K562 (cell line): ENCODE measurements around the gene SGSM2. TPM values are rescaled to one million over a fixed set of nuclear protein-coding genes. Genes with fewer than 3 reads are reported as not detected.

Source experiments
- ATAC-seq: fragments of 200-7000 bp; cut with Tn5 transposase; 3 replicates; pipeline ENCODE4 v1.9.1; 2020; ENCODE audit warnings: moderate library complexity
- BruUV-seq: library from RNA; stranded (reverse); fragments of 400-500 nt; replicated peaks from 2 replicates; lab custom pipeline; 2021; lab: Mats Ljungman, UMichigan
- CTCF ChIA-PET: fragments of 300-600 bp; formaldehyde crosslinking; extraction: SDS; loops from one replicate; lab custom pipeline; 2021; ENCODE audit warnings: low intra/inter-chr PET ratio; lab: Yijun Ruan, JAX
- POLR2A ChIA-PET: fragments of 300-600, 350-650 bp; sonication (Branson Sonifier 250); formaldehyde crosslinking; extraction: SDS; loops from one replicate; lab custom pipeline; 2021; ENCODE audit warnings: antibody characterized with exemption, inconsistent platforms; lab: Yijun Ruan, JAX
- DNase-seq, 4 experiments: peaks; one replicate each; pipeline versions ENCODE4 v3.0.0 to v3.0.0-alpha.2; 2011 to 2018; ENCODE audit warnings: low spot score in 3 of 4, mixed read lengths in 3 of 4; ENCODE audit errors: extremely low read depth in 1 of 4
- FAIRE-seq: peaks from 2 replicates; lab custom pipeline; 2011; peaks lifted over from hg19 to GRCh38; lab: Jason Lieb, UNC
- H2AFZ ChIP-seq: 2 replicates; pipeline ENCODE4 v1.6.0; 2011; ENCODE audit warnings: low read depth, low read length, control low read depth, inconsistent platforms
- H3K27ac ChIP-seq: fragments of 200-600 bp; 3 replicates; pipeline ENCODE4 v1.8.0; 2011; ENCODE audit warnings: low read depth, mild to moderate bottlenecking, control low read depth, inconsistent platforms, low read length, moderate library complexity, mixed read lengths; ENCODE audit errors: extremely low read depth
- H3K27me3 ChIP-seq, 2 experiments: fragments of 300-600 bp in 1 of 2; 2 replicates in 1 of 2; 3 replicates in 1 of 2; pipeline versions ENCODE4 v1.6.0 to v1.8.0; 2011; ENCODE audit warnings: inconsistent platforms in 2 of 2, low read length in 2 of 2, mild to moderate bottlenecking in 1 of 2, mixed read lengths in 1 of 2, moderate library complexity in 1 of 2; ENCODE audit not compliant: control insufficient read depth in 2 of 2, insufficient read depth in 2 of 2
- H3K36me3 ChIP-seq: fragments of 300-600 bp; 3 replicates; pipeline ENCODE4 v1.8.0; 2011; ENCODE audit warnings: mild to moderate bottlenecking, low read length, inconsistent platforms; ENCODE audit not compliant: control insufficient read depth, insufficient read depth
- H3K4me1 ChIP-seq, 2 experiments: fragments of 200-600 bp in 1 of 2; replicated peaks in 1 of 2; 2 replicates in 1 of 2; 3 replicates in 1 of 2; pipeline versions ENCODE4 v1.5.1 to v1.8.0; 2011; ENCODE audit warnings: inconsistent platforms in 2 of 2, low read length in 2 of 2, mild to moderate bottlenecking in 1 of 2, mixed read lengths in 1 of 2, moderate library complexity in 1 of 2; ENCODE audit not compliant: control insufficient read depth in 2 of 2, insufficient read depth in 2 of 2
- H3K4me2 ChIP-seq: 2 replicates; pipeline ENCODE4 v1.6.1; 2011; ENCODE audit warnings: low read length, control low read depth, inconsistent platforms, mixed read lengths; ENCODE audit not compliant: insufficient read depth
- H3K4me3 ChIP-seq: fragments of 200-600 bp; sonication (generic), shearing (Covaris generic); 2 replicates; pipeline ENCODE4 v1.5.1; 2016; ENCODE audit warnings: control low read depth, inconsistent platforms
- H3K79me2 ChIP-seq: fragments of 200-600 bp; 3 replicates; pipeline ENCODE4 v1.8.0; 2011; ENCODE audit warnings: low read length, inconsistent platforms; ENCODE audit not compliant: control insufficient read depth, insufficient read depth
- H3K9ac ChIP-seq, 2 experiments: 2 replicates each; pipeline versions ENCODE4 v1.6.0 to v1.6.1; 2011; ENCODE audit warnings: low read depth in 2 of 2, low read length in 2 of 2, control low read depth in 1 of 2, inconsistent platforms in 1 of 2, mild to moderate bottlenecking in 1 of 2, mixed read lengths in 1 of 2; ENCODE audit not compliant: insufficient read depth in 1 of 2
- H3K9me1 ChIP-seq: one replicate; pipeline ENCODE4 v1.6.0; 2011; ENCODE audit warnings: inconsistent platforms, mild to moderate bottlenecking, low read length, moderate library complexity; ENCODE audit not compliant: control insufficient read depth, insufficient read depth
- H3K9me3 ChIP-seq: replicated peaks from 2 replicates; pipeline ENCODE4 v1.5.1; 2011; ENCODE audit warnings: low read depth, low read length, inconsistent platforms; ENCODE audit not compliant: control insufficient read depth, insufficient read depth
- H4K20me1 ChIP-seq: replicated peaks from 2 replicates; pipeline ENCODE4 v1.6.1; 2011; ENCODE audit warnings: low read length, inconsistent platforms, mixed read lengths; ENCODE audit not compliant: control insufficient read depth, insufficient read depth
- BRF1 ChIP-seq: IDR thresholded peaks from 3 replicates; pipeline ENCODE4 v1.6.1; 2011; ENCODE audit warnings: borderline replicate concordance, mild to moderate bottlenecking; ENCODE audit not compliant: insufficient read length; ENCODE audit errors: extremely low read depth
- ETV5 ChIP-seq: sonication (generic); formaldehyde crosslinking; IDR thresholded peaks from 2 replicates; pipeline ENCODE4 v1.4.0; 2020; ENCODE audit warnings: low read depth, mild to moderate bottlenecking, missing genetic modification reagents
- JUN ChIP-seq, 2 experiments: sonication (generic) in 1 of 2; formaldehyde crosslinking in 1 of 2; IDR thresholded peaks; 2 replicates each; pipeline versions ENCODE4 v1.6.1 to v1.8.0; 2012 to 2022; ENCODE audit warnings: borderline replicate concordance in 2 of 2, mild to moderate bottlenecking in 2 of 2, improper control_type of control experiment in 1 of 2, low read depth in 1 of 2, low read length in 1 of 2, missing genetic modification reagents in 1 of 2
- PURB ChIP-seq: sonication (generic); formaldehyde crosslinking; IDR thresholded peaks from 2 replicates; pipeline ENCODE4 v1.9.0; 2021; ENCODE audit warnings: low read depth, mild to moderate bottlenecking, missing genetic modification reagents
- ZBTB34 ChIP-seq: fragments of 250-450 bp; sonication (Bioruptor Pico); IDR thresholded peaks from 2 replicates; pipeline ENCODE4 v1.8.0; 2021; ENCODE audit warnings: mild to moderate bottlenecking, moderate library complexity
- ZFP36 ChIP-seq: fragments of 150-350 bp; IDR thresholded peaks from 2 replicates; pipeline ENCODE4 v1.6.1; 2018; ENCODE audit warnings: low read length, low read depth; ENCODE audit not compliant: partially characterized antibody
- ZNF41 ChIP-seq: fragments of 250-450 bp; sonication (Bioruptor Pico); conservative IDR thresholded peaks from 2 replicates; pipeline ENCODE4 v1.4.0; 2020; ENCODE audit warnings: mild to moderate bottlenecking
- WGBS: fragments of 100-300 bp; shearing (Covaris generic); methylation state at CpG from one replicate; pipeline ENCODE4 v1.1.6; 2016; ENCODE audit warnings: low coverage, mixed read lengths; ENCODE audit not compliant: insufficient coverage; ENCODE audit errors: missing lambda C conversion rate; 5-methylcytosine and 5-hydroxymethylcytosine counted together
- in situ Hi-C: fragments of 300-500 bp; cut with MboI; formaldehyde crosslinking; loops from 4 replicates; pipeline ENCODE4 v1.15.0; 2018; ENCODE audit warnings: inconsistent platforms, mixed read lengths
- intact Hi-C: fragments of 100-400 bp; cut with micrococcal nuclease; formaldehyde crosslinking; loops from 2 replicates; pipeline ENCODE4 v1.14.2; 2022
- polyA plus RNA-seq, 8 experiments: library from polyadenylated mRNA; depleted of rRNA in 4 of 8; stranded (reverse) in 5 of 8; unstranded in 3 of 8; fragments of >200 nt; fragmentation: Nextera tagmentation in 2 of 8; fragmentation: Illumina TruSeq in 1 of 8; extraction: Ambion mirVana in 2 of 8; extraction: Trizol in 1 of 8; gene quantifications; 2 replicates each; pipeline versions ENCODE4 v1.2.1 to v1.2.3, GENCODE V29; 2011 to 2014; ENCODE audit warnings: inconsistent platforms in 1 of 8, missing spikeins in 1 of 8
- total RNA-seq, 7 experiments: library from RNA; depleted of rRNA in 6 of 7; stranded (reverse); fragments of >200 nt in 6 of 7; fragmentation: Illumina TruSeq in 2 of 7; extraction: Trizol in 2 of 7; gene quantifications; 2 replicates each; pipeline versions ENCODE4 v1.2.1 to v1.2.3, GENCODE V29; 2011 to 2021; ENCODE audit warnings: low replicate concordance in 1 of 7
- TF ChIP-seq, protein P1 (sequence below), 3 experiments: IDR thresholded peaks in 2 of 3; conservative IDR thresholded peaks in 1 of 3; 2 replicates each; pipeline ENCODE4 v1.5.1; 2011 to 2012; ENCODE audit warnings: low read length in 3 of 3, mild to moderate bottlenecking in 3 of 3, control low read depth in 2 of 3, improper control_type of control experiment in 1 of 3, inconsistent platforms in 1 of 3, low read depth in 1 of 3, mixed read lengths in 1 of 3, moderate library complexity in 1 of 3; ENCODE audit not compliant: insufficient read depth in 2 of 3

Gene SGSM2
- total and polyA plus RNA-seq, 9 of the 15 experiments (the other 6 are each of a cell fraction or from before 2014, with no cell fraction given): 0.20 to 26.3 (median 14.8) TPM

DNA sequence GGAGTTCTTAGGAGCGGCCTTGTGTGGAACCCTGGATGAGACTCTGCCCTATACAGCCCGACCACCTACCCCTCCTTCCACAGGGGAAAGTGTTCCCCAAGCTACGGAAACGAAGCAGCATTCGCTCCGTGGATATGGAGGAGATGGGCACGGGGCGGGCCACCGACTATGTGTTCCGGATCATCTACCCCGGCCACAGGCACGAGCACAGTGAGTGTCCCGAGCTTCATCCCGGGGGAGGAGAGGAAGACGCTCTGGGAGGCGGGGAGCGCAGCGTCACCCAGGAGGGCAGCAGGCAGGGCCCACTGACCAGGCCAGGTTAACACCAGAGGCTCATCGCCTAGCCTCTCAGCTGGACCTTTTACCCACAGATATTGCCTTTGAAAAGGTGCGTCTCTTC, 27.8 kb downstream of the SGSM2 start (continued):
- TF ChIP-seq PURB (CRISPR knock-in tag) (no peak), ETV5 (CRISPR knock-in tag) (no peak), ZFP36 (no peak), BRF1 (no peak), ZBTB34 (no peak)

GRCh38 chr17:2366747-2367494, 29.6 kb downstream of the SGSM2 start:
- H3K27ac ChIP-seq: no peak overlapping the region
- no peaks in the 10 kb centered on the region for H3K27me3 ChIP-seq
- TF ChIP-seq ZNF41 (CRISPR knock-in tag): no peak
- TF ChIP-seq, protein P1, sequence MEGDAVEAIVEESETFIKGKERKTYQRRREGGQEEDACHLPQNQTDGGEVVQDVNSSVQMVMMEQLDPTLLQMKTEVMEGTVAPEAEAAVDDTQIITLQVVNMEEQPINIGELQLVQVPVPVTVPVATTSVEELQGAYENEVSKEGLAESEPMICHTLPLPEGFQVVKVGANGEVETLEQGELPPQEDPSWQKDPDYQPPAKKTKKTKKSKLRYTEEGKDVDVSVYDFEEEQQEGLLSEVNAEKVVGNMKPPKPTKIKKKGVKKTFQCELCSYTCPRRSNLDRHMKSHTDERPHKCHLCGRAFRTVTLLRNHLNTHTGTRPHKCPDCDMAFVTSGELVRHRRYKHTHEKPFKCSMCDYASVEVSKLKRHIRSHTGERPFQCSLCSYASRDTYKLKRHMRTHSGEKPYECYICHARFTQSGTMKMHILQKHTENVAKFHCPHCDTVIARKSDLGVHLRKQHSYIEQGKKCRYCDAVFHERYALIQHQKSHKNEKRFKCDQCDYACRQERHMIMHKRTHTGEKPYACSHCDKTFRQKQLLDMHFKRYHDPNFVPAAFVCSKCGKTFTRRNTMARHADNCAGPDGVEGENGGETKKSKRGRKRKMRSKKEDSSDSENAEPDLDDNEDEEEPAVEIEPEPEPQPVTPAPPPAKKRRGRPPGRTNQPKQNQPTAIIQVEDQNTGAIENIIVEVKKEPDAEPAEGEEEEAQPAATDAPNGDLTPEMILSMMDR (IDR thresholded peaks at IDR 0.05 in 2 of 3, conservative IDR thresholded peaks at IDR 0.05 in 1 of 3; ENCODE audit: insufficient read depth in 2 of 3, low read depth in 1 of 3, low read length in 3 of 3): peak; percentile 42 to 44 (median 43)
- TF ChIP-seq JUN (IDR thresholded peaks at IDR 0.05; ENCODE audit: borderline replicate concordance, low read depth, low read length): no peak
- TF ChIP-seq JUN (CRISPR knock-in tag; IDR thresholded peaks at IDR 0.05; ENCODE audit: borderline replicate concordance): no peak
- no peak overlapping the region for H3K9ac ChIP-seq
- H3K79me2 ChIP-seq: no peaks in the 10 kb centered on the region
- ChIA-PET CTCF (no interaction called here), POLR2A (no interaction called here)
- intact Hi-C loops: no loop called here
- in situ Hi-C loops: no loop called here
- no peak overlapping the region for H3K4me3 ChIP-seq
- DNase-seq (peak; percentile 23 to 39 (median 30)), ATAC-seq (peak; percentile 82), FAIRE-seq (no peak)
- BruUV-seq: no TSS peak
- 84% methylated on average over 9 of the region's 26 CpGs for WGBS
- H2AFZ ChIP-seq: no peak overlapping the region
- H4K20me1 ChIP-seq: no peaks in the 10 kb centered on the region
- no peaks in the 10 kb centered on the region for H3K36me3 ChIP-seq
- no peak overlapping the region for H3K4me2 ChIP-seq
- no peaks in the 10 kb centered on the region for H3K9me1 ChIP-seq
- no peaks in the 10 kb centered on the region for H3K9me3 ChIP-seq
- peaks cover 0 to 6% of the 10 kb centered on the region in 2 experiments; a peak in 2 of 5 replicates for H3K4me1 ChIP-seq
